NCI-H128 (cell line): ENCODE measurements around the gene PMIS2.

Experiments
- DNase-seq: peaks from one replicate; lab custom pipeline; 2025; ENCODE audit not compliant: unreplicated experiment; lab: John Stamatoyannopoulos, UW

The PMIS2 gene

GRCh38 chr19:35628264-35628564, 42.2 kb downstream of the PMIS2 start:
- DNase-seq = no peak

- DNase-seq = peak; percentile 99
Measured at GRCh38 chr19:35628565-35629331, 42.8 kb downstream of the PMIS2 start, which contains the start of gene RBM42. Gene RBM42, plus strand, starts transcription at chr19:35629036. Its CDS starts 118 bp downstream, at chr19:35629154.

- no peak for DNase-seq
Measured at GRCh38 chr19:35629332-35629633, 43.3 kb downstream of the PMIS2 start.

- DNase-seq = no peak
Measured at GRCh38 chr19:35633727-35634440, 47.9 kb downstream of the PMIS2 start.

- DNase-seq = no peak
Measured at GRCh38 chr19:35636651-35637050, 50.7 kb downstream of the PMIS2 start.
